ENCODE data around the gene CCL7.

Gene CCL7

DNA sequence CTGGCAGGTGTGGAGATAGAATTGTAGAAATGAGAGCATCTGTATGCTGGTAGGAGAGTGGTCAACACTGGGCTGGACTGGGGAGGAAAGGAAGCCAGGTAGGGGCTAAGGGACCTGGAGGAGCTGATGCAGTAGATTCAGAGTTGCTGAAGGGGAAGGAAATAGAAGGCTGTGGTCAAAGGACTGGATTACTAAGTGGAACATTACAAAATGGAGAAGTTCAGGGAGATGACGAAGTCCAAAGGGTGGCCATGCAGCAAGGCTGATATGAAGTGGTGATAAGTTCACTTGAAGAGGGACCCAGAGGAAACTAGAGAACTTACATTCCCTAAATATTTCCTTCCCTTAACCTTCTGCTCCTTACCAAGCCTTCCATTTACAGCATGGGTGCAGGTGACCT is 23.6 kb upstream of the CCL7 start:
- ChIA-PET POLR2A (ENCODE audit: low non-redundant PET) (no interaction called here), CTCF (no interaction called here)
- DNase-seq (ENCODE audit: low spot score), result no peak
- TF ChIP-seq, protein P1, sequence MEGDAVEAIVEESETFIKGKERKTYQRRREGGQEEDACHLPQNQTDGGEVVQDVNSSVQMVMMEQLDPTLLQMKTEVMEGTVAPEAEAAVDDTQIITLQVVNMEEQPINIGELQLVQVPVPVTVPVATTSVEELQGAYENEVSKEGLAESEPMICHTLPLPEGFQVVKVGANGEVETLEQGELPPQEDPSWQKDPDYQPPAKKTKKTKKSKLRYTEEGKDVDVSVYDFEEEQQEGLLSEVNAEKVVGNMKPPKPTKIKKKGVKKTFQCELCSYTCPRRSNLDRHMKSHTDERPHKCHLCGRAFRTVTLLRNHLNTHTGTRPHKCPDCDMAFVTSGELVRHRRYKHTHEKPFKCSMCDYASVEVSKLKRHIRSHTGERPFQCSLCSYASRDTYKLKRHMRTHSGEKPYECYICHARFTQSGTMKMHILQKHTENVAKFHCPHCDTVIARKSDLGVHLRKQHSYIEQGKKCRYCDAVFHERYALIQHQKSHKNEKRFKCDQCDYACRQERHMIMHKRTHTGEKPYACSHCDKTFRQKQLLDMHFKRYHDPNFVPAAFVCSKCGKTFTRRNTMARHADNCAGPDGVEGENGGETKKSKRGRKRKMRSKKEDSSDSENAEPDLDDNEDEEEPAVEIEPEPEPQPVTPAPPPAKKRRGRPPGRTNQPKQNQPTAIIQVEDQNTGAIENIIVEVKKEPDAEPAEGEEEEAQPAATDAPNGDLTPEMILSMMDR (conservative IDR thresholded peaks at IDR 0.05; ENCODE audit: low read depth), result no peak
- H3K27ac ChIP-seq, result no peak overlapping the region

DNA sequence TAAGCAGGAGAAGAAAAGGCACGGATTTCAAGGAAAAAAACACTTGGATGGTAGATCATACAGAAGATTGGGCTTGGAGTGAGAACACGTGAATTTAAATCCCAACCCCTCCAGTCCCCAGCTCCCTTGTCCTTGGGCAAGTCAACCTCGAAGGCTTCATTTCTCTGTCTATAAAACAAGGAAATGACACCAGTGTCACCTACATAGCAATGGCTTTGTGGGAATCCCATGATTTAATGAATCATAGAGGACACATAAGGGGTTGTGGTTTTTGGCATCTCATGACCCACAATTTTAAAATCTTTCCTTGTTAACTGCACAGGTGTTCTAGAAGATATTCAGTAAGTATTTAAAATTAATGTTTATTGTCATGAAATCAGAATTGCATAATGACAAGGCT is 23.1 kb upstream of the CCL7 start:
- DNase-seq (ENCODE audit: low spot score), result no peak
- no peak overlapping the region for H3K27ac ChIP-seq
- POLR2A ChIA-PET (ENCODE audit: low non-redundant PET), result no interaction called here
- TF ChIP-seq, protein P1 (conservative IDR thresholded peaks at IDR 0.05; ENCODE audit: low read depth), result no peak
- CTCF ChIA-PET, result no interaction called here

DNA sequence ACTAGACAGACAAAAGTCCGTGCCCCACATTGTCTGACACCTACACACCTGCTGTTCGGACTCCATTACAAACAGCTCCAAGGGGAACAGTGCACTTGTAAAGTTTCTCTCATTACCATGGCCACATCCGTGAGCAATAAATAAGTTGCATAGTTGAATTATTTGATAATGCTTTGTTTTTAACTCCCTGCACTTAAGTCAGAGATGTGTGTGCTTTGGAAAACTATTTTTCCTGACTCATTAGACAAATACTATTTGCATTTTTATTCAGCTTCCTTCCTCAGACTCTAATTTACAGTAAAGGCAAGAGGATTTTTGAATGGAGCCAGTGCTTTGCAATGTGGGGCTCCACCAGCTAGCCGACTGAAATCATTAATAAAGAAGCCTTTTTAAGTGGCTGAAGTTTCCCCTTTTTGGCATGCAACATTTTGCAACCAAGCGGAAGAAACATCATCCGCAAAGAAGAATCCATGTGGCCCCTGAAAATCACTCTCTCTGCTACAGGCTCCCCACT is 21.5 kb upstream of the CCL7 start:
- no peak for DNase-seq (ENCODE audit: low spot score)
- CTCF ChIA-PET, result no interaction called here
- TF ChIP-seq, protein P1 (conservative IDR thresholded peaks at IDR 0.05; ENCODE audit: low read depth), result no peak
- POLR2A ChIA-PET (ENCODE audit: low non-redundant PET), result no interaction called here
- no peak overlapping the region for H3K27ac ChIP-seq

DNA sequence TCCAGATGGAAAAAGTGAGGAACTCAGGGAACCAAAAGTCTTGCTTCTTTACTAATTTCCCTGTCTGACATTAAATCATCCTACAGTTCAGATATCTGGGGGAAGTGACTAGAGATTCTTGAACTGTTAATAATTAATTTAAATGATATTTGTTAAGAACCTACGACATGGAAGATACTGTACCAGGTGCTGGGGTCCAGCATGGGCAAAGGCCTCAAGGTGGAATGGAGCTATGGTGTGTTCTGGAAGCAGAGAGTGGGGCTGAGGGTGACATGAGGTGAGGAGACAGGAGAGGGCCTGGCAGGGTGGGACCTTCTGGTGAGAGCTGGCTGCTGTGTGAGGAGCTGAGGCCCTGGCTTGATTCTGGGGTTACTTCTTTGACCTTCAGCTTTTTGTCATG is 21.0 kb upstream of the CCL7 start:
- TF ChIP-seq, protein P1 (conservative IDR thresholded peaks at IDR 0.05; ENCODE audit: low read depth), result no peak
- ChIA-PET CTCF (interaction anchor here (0.7 kb wide), 1 partner anchor 160 kb away, joined by 4 read pairs; no protein-coding TSS in a partner anchor), POLR2A (ENCODE audit: low non-redundant PET) (no interaction called here)
- H3K27ac ChIP-seq, result no peak overlapping the region
- no peak for DNase-seq (ENCODE audit: low spot score)

DNA sequence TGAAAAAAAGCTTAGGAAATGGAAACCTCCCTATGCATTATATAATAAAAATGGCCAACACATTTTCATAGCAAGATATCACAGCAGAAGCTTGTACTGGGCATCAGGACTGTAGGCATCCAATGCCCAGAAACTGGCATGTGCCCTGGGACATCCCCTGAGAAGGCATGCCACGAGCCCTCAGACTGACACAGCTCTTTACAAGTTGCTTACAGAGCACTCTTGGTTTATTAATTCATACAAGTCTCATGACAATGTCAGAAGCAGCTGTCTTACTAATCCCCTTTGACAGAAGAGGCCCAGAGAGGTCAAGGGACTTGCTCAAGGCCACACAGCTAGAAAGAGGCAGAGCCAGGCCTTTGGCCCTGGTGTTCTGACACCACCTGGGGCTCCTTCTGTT is 20.5 kb upstream of the CCL7 start:
- ChIA-PET POLR2A (ENCODE audit: low non-redundant PET) (no interaction called here), CTCF (interaction anchor here (0.7 to 1.0 kb wide), 2 partner anchors 112 to 161 kb away, joined by 4 read pairs; no protein-coding TSS in a partner anchor)
- DNase-seq (ENCODE audit: low spot score), result no peak
- H3K27ac ChIP-seq, result no peak overlapping the region
- TF ChIP-seq, protein P1 (conservative IDR thresholded peaks at IDR 0.05; ENCODE audit: low read depth), result no peak

DNA sequence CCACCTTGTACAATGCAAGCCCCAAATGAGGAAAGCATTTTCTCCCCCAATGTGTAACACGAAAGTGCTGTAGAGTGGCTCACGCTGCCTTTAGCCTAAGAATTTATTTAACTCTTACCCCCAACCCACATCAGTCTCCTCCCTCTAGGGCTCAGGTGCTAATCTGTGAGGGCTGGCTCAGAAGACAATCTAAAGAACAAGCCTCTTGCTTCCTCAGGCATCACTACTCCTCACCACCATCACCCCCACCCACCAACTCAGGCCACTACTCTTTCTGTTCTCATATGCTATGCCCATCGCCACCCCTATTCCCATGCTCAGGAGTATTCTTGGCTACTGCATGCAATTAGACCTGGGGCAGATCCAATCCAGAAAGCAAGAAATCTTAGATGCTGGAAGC is 18.8 kb upstream of the CCL7 start:
- CTCF ChIA-PET, result interaction anchor here (1.3 kb wide), 1 partner anchor 110 kb away, joined by 3 read pairs; no protein-coding TSS in a partner anchor
- TF ChIP-seq, protein P1 (conservative IDR thresholded peaks at IDR 0.05; ENCODE audit: low read depth), result no peak
- POLR2A ChIA-PET (ENCODE audit: low non-redundant PET), result no interaction called here
- DNase-seq (ENCODE audit: low spot score), result no peak
- H3K27ac ChIP-seq, result no peak overlapping the region

All from RWPE1 (cell line).